WERI-Rb-1 (cell line): ENCODE measurements around the gene TANC1.

Experiments used
- DNase-seq: peaks from one replicate; pipeline ENCODE4 v3.0.0-alpha.2; 2020
- H3K27ac ChIP-seq: fragments of 250-450 bp; sonication (Bioruptor Pico); 2 replicates; pipeline ENCODE4 v1.5.1; 2020; ENCODE audit warnings: mild to moderate bottlenecking, moderate library complexity
- H3K27me3 ChIP-seq: fragments of 250-450 bp; sonication (Bioruptor Pico); 2 replicates; pipeline ENCODE4 v1.5.1; 2021; ENCODE audit warnings: mild to moderate bottlenecking, low read depth, moderate library complexity; ENCODE audit not compliant: insufficient read depth, severe bottlenecking
- H3K36me3 ChIP-seq: fragments of 250-450 bp; sonication (Bioruptor Pico); 2 replicates; pipeline ENCODE4 v1.5.1; 2020; ENCODE audit warnings: mild to moderate bottlenecking, moderate library complexity
- H3K4me3 ChIP-seq: 2 replicates; pipeline ENCODE4 v1.5.1; 2011; ENCODE audit warnings: low read depth, mild to moderate bottlenecking, control low read depth, low read length
- H3K9me3 ChIP-seq: fragments of 250-450 bp; sonication (Bioruptor Pico); 2 replicates; pipeline ENCODE4 v1.5.1; 2021; ENCODE audit warnings: mild to moderate bottlenecking, moderate library complexity; ENCODE audit not compliant: severe bottlenecking
- TF ChIP-seq, protein P1 (sequence below): IDR thresholded peaks from 2 replicates; pipeline ENCODE4 v1.5.1; 2011; ENCODE audit warnings: low read depth, mild to moderate bottlenecking, control low read depth, inconsistent platforms, low read length

Gene TANC1

GRCh38 chr2:158963071-158963470 lies 5.4 kb upstream of the TANC1 start:
- no peak overlapping the region for H3K4me3 ChIP-seq
- no peaks in the 10 kb centered on the region for H3K27me3 ChIP-seq
- H3K27ac ChIP-seq: peak overlapping the region; percentile 31; the same call in 1 of the 2 replicates
- DNase-seq: no peak
- no peaks in the 10 kb centered on the region for H3K36me3 ChIP-seq
- no peaks in the 10 kb centered on the region for H3K9me3 ChIP-seq
- TF ChIP-seq, protein P1, sequence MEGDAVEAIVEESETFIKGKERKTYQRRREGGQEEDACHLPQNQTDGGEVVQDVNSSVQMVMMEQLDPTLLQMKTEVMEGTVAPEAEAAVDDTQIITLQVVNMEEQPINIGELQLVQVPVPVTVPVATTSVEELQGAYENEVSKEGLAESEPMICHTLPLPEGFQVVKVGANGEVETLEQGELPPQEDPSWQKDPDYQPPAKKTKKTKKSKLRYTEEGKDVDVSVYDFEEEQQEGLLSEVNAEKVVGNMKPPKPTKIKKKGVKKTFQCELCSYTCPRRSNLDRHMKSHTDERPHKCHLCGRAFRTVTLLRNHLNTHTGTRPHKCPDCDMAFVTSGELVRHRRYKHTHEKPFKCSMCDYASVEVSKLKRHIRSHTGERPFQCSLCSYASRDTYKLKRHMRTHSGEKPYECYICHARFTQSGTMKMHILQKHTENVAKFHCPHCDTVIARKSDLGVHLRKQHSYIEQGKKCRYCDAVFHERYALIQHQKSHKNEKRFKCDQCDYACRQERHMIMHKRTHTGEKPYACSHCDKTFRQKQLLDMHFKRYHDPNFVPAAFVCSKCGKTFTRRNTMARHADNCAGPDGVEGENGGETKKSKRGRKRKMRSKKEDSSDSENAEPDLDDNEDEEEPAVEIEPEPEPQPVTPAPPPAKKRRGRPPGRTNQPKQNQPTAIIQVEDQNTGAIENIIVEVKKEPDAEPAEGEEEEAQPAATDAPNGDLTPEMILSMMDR: no peak

GRCh38 chr2:158965107-158965506 lies 3.3 kb upstream of the TANC1 start:
- no peak for DNase-seq
- H3K4me3 ChIP-seq: no peak overlapping the region
- H3K9me3 ChIP-seq: no peaks in the 10 kb centered on the region
- TF ChIP-seq, protein P1: no peak
- no peaks in the 10 kb centered on the region for H3K36me3 ChIP-seq
- H3K27me3 ChIP-seq: no peaks in the 10 kb centered on the region
- no peak overlapping the region for H3K27ac ChIP-seq

DNA sequence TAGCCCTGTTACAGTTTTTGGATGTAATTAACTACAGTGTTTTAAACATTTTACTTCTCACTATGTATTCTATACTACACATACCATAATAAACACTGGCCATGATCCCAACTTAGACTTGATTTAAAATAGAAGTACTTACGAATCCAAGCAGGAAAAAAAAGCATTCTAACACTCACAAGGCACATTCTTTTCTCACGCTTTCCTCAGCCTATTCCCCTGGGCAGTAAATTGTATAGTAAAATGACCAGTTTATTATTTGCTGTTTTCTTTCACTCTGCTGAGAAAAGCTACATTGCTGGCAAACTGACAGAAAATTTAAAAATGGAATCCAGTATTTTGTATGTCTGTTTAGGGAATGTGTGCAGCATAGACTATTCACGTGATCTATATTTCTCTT lies 2.8 kb upstream of the TANC1 start:
- no peak for DNase-seq
- H3K36me3 ChIP-seq: no peaks in the 10 kb centered on the region
- no peak overlapping the region for H3K27ac ChIP-seq
- TF ChIP-seq, protein P1: no peak
- no peaks in the 10 kb centered on the region for H3K27me3 ChIP-seq
- H3K9me3 ChIP-seq: no peaks in the 10 kb centered on the region
- H3K4me3 ChIP-seq: no peak overlapping the region

- DNase-seq: no peak
- TF ChIP-seq, protein P1: no peak
- Histone ChIP-seq H3K4me3 (no peak overlapping the region), H3K36me3 (no peaks in the 10 kb centered on the region), H3K27me3 (no peaks in the 10 kb centered on the region), H3K27ac (no peak overlapping the region; the same call in 1 of the 2 replicates), H3K9me3 (no peaks in the 10 kb centered on the region)
These were observed 2.1 kb upstream of the TANC1 start for GRCh38 chr2:158966312-158966711.

- no peaks in the 10 kb centered on the region for H3K27me3 ChIP-seq
- peak overlapping the region; percentile 94 for H3K27ac ChIP-seq
- TF ChIP-seq, protein P1: no peak
- H3K36me3 ChIP-seq: no peaks in the 10 kb centered on the region
- no peaks in the 10 kb centered on the region for H3K9me3 ChIP-seq
- DNase-seq: peak; percentile 64
- peak overlapping the region; percentile 97 for H3K4me3 ChIP-seq
These were observed 1.2 kb upstream of the TANC1 start for GRCh38 chr2:158967114-158967730.
